Measurements from ENCODE around the gene TEPSIN. TPM values are rescaled to one million over a fixed set of nuclear protein-coding genes. Genes with fewer than 3 reads are reported as not detected.

TEPSIN gene
- total RNA-seq, 4 donors from 2014 or later: 61.2 to 336 (median 121) TPM

GRCh38 chr17:81286491-81287145, 47.8 kb upstream of the TEPSIN start:
- Histone ChIP-seq H3K27ac (peak overlapping the region; percentile 57 to 70 (median 62)), H3K27me3 (no peaks in the 10 kb centered on the region), H3K36me3 (peaks cover 0 to 13% (median 0%) of the 10 kb centered on the region in 4 donors), H3K4me3 (no peak overlapping the region), H3K9me3 (no peaks in the 10 kb centered on the region), H3K4me1 (peaks cover 2 to 26% (median 7%) of the 10 kb centered on the region in 4 donors)
- no peak for DNase-seq
- TF ChIP-seq POLR2A (IDR thresholded peaks at IDR 0.05) (no peak), EP300 (IDR thresholded peaks at IDR 0.05; ENCODE audit: low read depth) (no peak), POLR2AphosphoS5 (IDR thresholded peaks at IDR 0.05) (no peak), CTCF (IDR thresholded peaks at IDR 0.05) (no peak)
- intact Hi-C loops (cut with DNase I; ENCODE audit: low total_unique reads): no loop called here
- in situ Hi-C loops (cut with MboI; ENCODE audit: low pct_ligation_motif_present in 1 of 4, low pct_unique_long_range_greater_than_20kb in 1 of 4, low sequenced_read_pairs in 3 of 4): loop anchor here in 2 of 4 donors (25.0 kb wide), 2 partner anchors 101 to 201 kb away; partner anchors contain the start of gene BAHCC1 (in 1 of the 2)
- WGBS, 2 donors (ENCODE audit: low coverage in 1 of 2): 91% methylated on average over 23 of the region's 23 CpGs; no CpG with 5 or more reads in 1 of the 2 donors

- intact Hi-C loops (cut with DNase I; ENCODE audit: low total_unique reads) (no loop called here), in situ Hi-C loops (cut with MboI; ENCODE audit: low pct_ligation_motif_present in 1 of 4, low pct_unique_long_range_greater_than_20kb in 1 of 4, low sequenced_read_pairs in 3 of 4) (loop anchor here in 2 of 4 donors (25.0 kb wide), 2 partner anchors 101 to 201 kb away; partner anchors contain the start of gene BAHCC1 (in 1 of the 2))
- H3K27ac ChIP-seq: peak overlapping the region; percentile 57 to 70 (median 62)
- no peaks in the 10 kb centered on the region for H3K9me3 ChIP-seq
- H3K4me1 ChIP-seq: peaks cover 0 to 23% (median 4%) of the 10 kb centered on the region in 4 donors
- H3K4me3 ChIP-seq: peak overlapping the region in 1 of 4 donors; percentile 30
- no peak for DNase-seq
- no peaks in the 10 kb centered on the region for H3K27me3 ChIP-seq
- no peak for TF ChIP-seq POLR2AphosphoS5 (IDR thresholded peaks at IDR 0.05)
- no peak for TF ChIP-seq POLR2A (IDR thresholded peaks at IDR 0.05)
- TF ChIP-seq CTCF (IDR thresholded peaks at IDR 0.05): no peak
- no peak for TF ChIP-seq EP300 (IDR thresholded peaks at IDR 0.05; ENCODE audit: low read depth)
- H3K36me3 ChIP-seq: peaks cover 0 to 13% (median 0%) of the 10 kb centered on the region in 4 donors
- WGBS, 2 donors (ENCODE audit: low coverage in 1 of 2): 66 to 87% methylated on average over 3 to 11 of the region's 12 CpGs
Observed at GRCh38 chr17:81285894-81286293, 47.0 kb upstream of the TEPSIN start.

- Histone ChIP-seq H3K4me1 (peaks cover 0 to 23% (median 4%) of the 10 kb centered on the region in 4 donors), H3K9me3 (no peaks in the 10 kb centered on the region), H3K4me3 (peak overlapping the region in 3 of 4 donors; percentile 5 to 30 (median 20)), H3K27ac (peak overlapping the region; percentile 57 to 70 (median 62)), H3K27me3 (no peaks in the 10 kb centered on the region), H3K36me3 (peaks cover 0 to 13% (median 0%) of the 10 kb centered on the region in 4 donors)
- WGBS, 2 donors (ENCODE audit: low coverage in 1 of 2): 73% methylated on average over 36 of the region's 37 CpGs; no CpG with 5 or more reads in 1 of the 2 donors
- in situ Hi-C loops (cut with MboI; ENCODE audit: low pct_ligation_motif_present in 1 of 4, low pct_unique_long_range_greater_than_20kb in 1 of 4, low sequenced_read_pairs in 3 of 4) (loop anchor here in 2 of 4 donors (25.0 kb wide), 2 partner anchors 102 to 202 kb away; partner anchors contain the start of gene BAHCC1 (in 1 of the 2)), intact Hi-C loops (cut with DNase I; ENCODE audit: low total_unique reads) (no loop called here)
- no peak for TF ChIP-seq POLR2AphosphoS5 (IDR thresholded peaks at IDR 0.05)
- TF ChIP-seq POLR2A (IDR thresholded peaks at IDR 0.05): no peak
- no peak for TF ChIP-seq CTCF (IDR thresholded peaks at IDR 0.05)
- no peak for TF ChIP-seq EP300 (IDR thresholded peaks at IDR 0.05; ENCODE audit: low read depth)
- peak; percentile 58 for DNase-seq
Observed at GRCh38 chr17:81285179-81285878, 46.5 kb upstream of the TEPSIN start.

- H3K9me3 ChIP-seq: no peaks in the 10 kb centered on the region
- in situ Hi-C loops (cut with MboI; ENCODE audit: low pct_ligation_motif_present in 1 of 4, low pct_unique_long_range_greater_than_20kb in 1 of 4, low sequenced_read_pairs in 3 of 4): loop anchor here in 2 of 4 donors (25.0 kb wide), 2 partner anchors 104 to 204 kb away; partner anchors contain the start of gene BAHCC1 (in 1 of the 2)
- peaks cover 0 to 28% (median 5%) of the 10 kb centered on the region in 4 donors for H3K4me1 ChIP-seq
- peaks cover 0 to 3% (median 0%) of the 10 kb centered on the region in 4 donors for H3K36me3 ChIP-seq
- no peak overlapping the region for H3K27ac ChIP-seq
- H3K27me3 ChIP-seq: no peaks in the 10 kb centered on the region
- intact Hi-C loops (cut with DNase I; ENCODE audit: low total_unique reads): no loop called here
- no peak overlapping the region for H3K4me3 ChIP-seq
- no peak for DNase-seq
- 92% methylated on average over 11 of the region's 16 CpGs; no CpG with 5 or more reads in 1 of the 2 donors for WGBS, 2 donors (ENCODE audit: low coverage in 1 of 2)
- TF ChIP-seq POLR2A (IDR thresholded peaks at IDR 0.05): no peak
- no peak for TF ChIP-seq CTCF (IDR thresholded peaks at IDR 0.05)
- TF ChIP-seq EP300 (IDR thresholded peaks at IDR 0.05; ENCODE audit: low read depth): no peak
- no peak for TF ChIP-seq POLR2AphosphoS5 (IDR thresholded peaks at IDR 0.05)
Observed at GRCh38 chr17:81282876-81283275, 44.0 kb upstream of the TEPSIN start.

All from transverse colon (tissue), 4 donors.